ENCODE data around the gene ASCL5. TPM values are rescaled to one million over a fixed set of nuclear protein-coding genes. Genes with fewer than 3 reads are reported as not detected.
A peak's percentile ranks its signal among the peaks of the same experiment; 100 is the strongest.

The ASCL5 gene
- total and polyA plus RNA-seq, 10 of the 15 experiments (the other 5 are each of a cell fraction or from before 2014, with no cell fraction given) = 0.04 TPM; not detected in 9

- intact Hi-C loops (cut with micrococcal nuclease; ENCODE audit: unreplicated experiment) = loop anchor here (1.0 kb wide), 1 partner anchor 74 kb away; no protein-coding TSS in a partner anchor
- Histone ChIP-seq H3K27ac (ENCODE audit: control insufficient read depth, insufficient read depth) (no peak overlapping the region), H3K4me1 (ENCODE audit: control insufficient read depth, insufficient read depth, low read length) (peaks cover 8% of the 10 kb centered on the region; the same call in 1 of the 2 replicates), H3K4me2 (ENCODE audit: control insufficient read depth, insufficient read depth) (no peak overlapping the region), H3K4me3 (no peak overlapping the region), H3K36me3 (ENCODE audit: control insufficient read depth in 2 of 2, insufficient read depth in 2 of 2, low read length in 1 of 2) (peaks cover 0 to 4% of the 10 kb centered on the region in 2 experiments; a peak in 3 of 4 replicates), H3K79me2 (ENCODE audit: control insufficient read depth, insufficient read depth, low read length) (peaks cover 5% of the 10 kb centered on the region; the same call in 1 of the 2 replicates), H3K27me3 (replicated peaks in 1 of 2; ENCODE audit: control insufficient read depth in 2 of 2, insufficient read depth in 2 of 2, low read length in 1 of 2) (no peaks in the 10 kb centered on the region), H3K9me3 (replicated peaks; ENCODE audit: control insufficient read depth, insufficient read depth, low read length) (no peaks in the 10 kb centered on the region), H3K9ac (ENCODE audit: control insufficient read depth, insufficient read depth, low read length) (no peak overlapping the region), H4K20me1 (ENCODE audit: control insufficient read depth, insufficient read depth) (no peaks in the 10 kb centered on the region), H2AFZ (ENCODE audit: control insufficient read depth, low read depth, low read length) (no peak overlapping the region)
- ChIA-PET RAD21 (ENCODE audit: unreplicated experiment) (interaction anchor here (1.1 to 1.2 kb wide), 2 partner anchors 10 to 35 kb away, joined by 3 to 4 read pairs; no protein-coding TSS in a partner anchor), CTCF (interaction anchor here (0.6 to 3.0 kb wide), 18 partner anchors 9 to 608 kb away, joined by 3 to 19 read pairs (median 4); no protein-coding TSS in a partner anchor), POLR2A (no interaction called here), SMC1A (ENCODE audit: uncharacterized antibody, unreplicated experiment) (interaction anchor here (1.4 to 1.5 kb wide), 2 partner anchors 75 to 123 kb away, joined by 3 read pairs; no protein-coding TSS in a partner anchor)
- 42% methylated on average over 4 of the region's 4 CpGs for WGBS (ENCODE audit: insufficient coverage, insufficient replicate concordance, low lambda C conversion rate, missing lambda C conversion rate)
- in situ Hi-C loops (cut with MboI) = no loop called here
- FAIRE-seq (peak; percentile 62), DNase-seq (ENCODE audit: low read depth, low spot score) (no peak), ATAC-seq (peak; percentile 59)
- TF ChIP-seq RAD21 (IDR thresholded peaks at IDR 0.05; ENCODE audit: insufficient read depth, low read depth, low read length) (peak; percentile 51), TARDBP (IDR thresholded peaks at IDR 0.05; ENCODE audit: borderline replicate concordance) (no peak), CTCF (IDR thresholded peaks at IDR 0.05 in 2 of 3, conservative IDR thresholded peaks at IDR 0.05 in 1 of 3; ENCODE audit: control insufficient read depth in 2 of 3, extremely low read depth in 1 of 3, insufficient read depth in 1 of 3, low read depth in 3 of 3, low read length in 3 of 3) (peak; percentile 41 to 52 (median 44); a peak in 4 of 6 replicates), CHD2 (IDR thresholded peaks at IDR 0.05; ENCODE audit: borderline replicate concordance, low read depth, low read length) (no peak), SMC3 (IDR thresholded peaks at IDR 0.05; ENCODE audit: borderline replicate concordance, low read length) (peak; percentile 42; the same call in 1 of the 2 replicates), YY1 (IDR thresholded peaks at IDR 0.05; ENCODE audit: low read depth, low read length) (0 out of 2 replicates have a peak, but pooled peaks have one; percentile 29)
- BruUV-seq (replicated peaks) = no TSS peak
Observed at GRCh38 chr1:201149400-201149799, 22.4 kb upstream of the ASCL5 start.
